DND-41 (cell line): ENCODE data around the gene ZHX3.

ENCODE experiments used
- EZH2 ChIP-seq: IDR thresholded peaks from 3 replicates; pipeline ENCODE4 v1.6.1; 2012; ENCODE audit warnings: borderline replicate concordance, low read depth, mild to moderate bottlenecking, moderate library complexity, low read length, inconsistent platforms; ENCODE audit not compliant: severe bottlenecking
- TF ChIP-seq, protein P1 (sequence below): IDR thresholded peaks from 2 replicates; pipeline ENCODE4 v1.5.1; 2012; ENCODE audit warnings: borderline replicate concordance, low read length, moderate library complexity, mild to moderate bottlenecking; ENCODE audit not compliant: poor library complexity, severe bottlenecking; ENCODE audit errors: extremely low read depth

- TF ChIP-seq, protein P1, sequence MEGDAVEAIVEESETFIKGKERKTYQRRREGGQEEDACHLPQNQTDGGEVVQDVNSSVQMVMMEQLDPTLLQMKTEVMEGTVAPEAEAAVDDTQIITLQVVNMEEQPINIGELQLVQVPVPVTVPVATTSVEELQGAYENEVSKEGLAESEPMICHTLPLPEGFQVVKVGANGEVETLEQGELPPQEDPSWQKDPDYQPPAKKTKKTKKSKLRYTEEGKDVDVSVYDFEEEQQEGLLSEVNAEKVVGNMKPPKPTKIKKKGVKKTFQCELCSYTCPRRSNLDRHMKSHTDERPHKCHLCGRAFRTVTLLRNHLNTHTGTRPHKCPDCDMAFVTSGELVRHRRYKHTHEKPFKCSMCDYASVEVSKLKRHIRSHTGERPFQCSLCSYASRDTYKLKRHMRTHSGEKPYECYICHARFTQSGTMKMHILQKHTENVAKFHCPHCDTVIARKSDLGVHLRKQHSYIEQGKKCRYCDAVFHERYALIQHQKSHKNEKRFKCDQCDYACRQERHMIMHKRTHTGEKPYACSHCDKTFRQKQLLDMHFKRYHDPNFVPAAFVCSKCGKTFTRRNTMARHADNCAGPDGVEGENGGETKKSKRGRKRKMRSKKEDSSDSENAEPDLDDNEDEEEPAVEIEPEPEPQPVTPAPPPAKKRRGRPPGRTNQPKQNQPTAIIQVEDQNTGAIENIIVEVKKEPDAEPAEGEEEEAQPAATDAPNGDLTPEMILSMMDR: no peak
- TF ChIP-seq EZH2: no peak
These were observed 45.2 kb downstream of the ZHX3 start for GRCh38 chr20:41272339-41272738.
